Measurements from ENCODE around the gene GLCCI1.

The GLCCI1 gene

GRCh38 chr7:7964250-7964649 lies 4.3 kb upstream of the GLCCI1 start:
- no peak for DNase-seq

GRCh38 chr7:7964691-7965090 lies 3.9 kb upstream of the GLCCI1 start:
- DNase-seq: no peak

- DNase-seq: no peak
These were observed 3.3 kb upstream of the GLCCI1 start for GRCh38 chr7:7965301-7965700.

GRCh38 chr7:7966141-7966734 lies 2.4 kb upstream of the GLCCI1 start:
- DNase-seq: no peak

GRCh38 chr7:7967886-7968543 lies 581 bp upstream of the GLCCI1 start:
- DNase-seq: peak; percentile 10 to 24 (median 13)

- peak; percentile 34 to 57 (median 39) for DNase-seq
These were observed 975 bp downstream of the GLCCI1 start for GRCh38 chr7:7969306-7970236.

GRCh38 chr7:7970237-7970530 lies 1.6 kb downstream of the GLCCI1 start:
- DNase-seq: no peak

GRCh38 chr7:7970531-7971307 lies 2.1 kb downstream of the GLCCI1 start:
- no peak for DNase-seq

- DNase-seq: no peak
These were observed 2.9 kb downstream of the GLCCI1 start for GRCh38 chr7:7971308-7972040.

GRCh38 chr7:7972128-7972527 lies 3.5 kb downstream of the GLCCI1 start:
- no peak for DNase-seq

- no peak for DNase-seq
These were observed 4.5 kb downstream of the GLCCI1 start for GRCh38 chr7:7972922-7973594.

GRCh38 chr7:7976677-7977076 lies 8.1 kb downstream of the GLCCI1 start:
- no peak for DNase-seq

- DNase-seq: no peak
These were observed 9.2 kb downstream of the GLCCI1 start for GRCh38 chr7:7977774-7978173.

- DNase-seq: no peak
These were observed 10.3 kb downstream of the GLCCI1 start for GRCh38 chr7:7978860-7979259.

- DNase-seq: peak in 1 of 3 donors; percentile 9
These were observed 11.0 kb downstream of the GLCCI1 start for GRCh38 chr7:7979558-7979957.

- DNase-seq: no peak
These were observed 11.5 kb downstream of the GLCCI1 start for GRCh38 chr7:7980134-7980533.

GRCh38 chr7:7982904-7983303 lies 14.3 kb downstream of the GLCCI1 start:
- DNase-seq: no peak

- no peak for DNase-seq
These were observed 15.8 kb downstream of the GLCCI1 start for GRCh38 chr7:7984424-7984823.

GRCh38 chr7:7988706-7989105 lies 20.1 kb downstream of the GLCCI1 start:
- DNase-seq: no peak

- DNase-seq: no peak
These were observed 20.5 kb downstream of the GLCCI1 start for GRCh38 chr7:7989133-7989532.

GRCh38 chr7:7989616-7990440 lies 21.2 kb downstream of the GLCCI1 start:
- DNase-seq: no peak

Data from suppressor macrophage treated with lipopolysaccharide for 1 hour (primary cell).